ENCODE results near the gene GOPC. TPM values are rescaled to one million over a fixed set of nuclear protein-coding genes. Genes with fewer than 3 reads are reported as not detected.

The GOPC gene
- total and polyA plus RNA-seq, 2 of the 8 experiments (the other 6 are each of a cell fraction or from before 2014, with no cell fraction given) = 5.3 to 19.4 TPM

DNA sequence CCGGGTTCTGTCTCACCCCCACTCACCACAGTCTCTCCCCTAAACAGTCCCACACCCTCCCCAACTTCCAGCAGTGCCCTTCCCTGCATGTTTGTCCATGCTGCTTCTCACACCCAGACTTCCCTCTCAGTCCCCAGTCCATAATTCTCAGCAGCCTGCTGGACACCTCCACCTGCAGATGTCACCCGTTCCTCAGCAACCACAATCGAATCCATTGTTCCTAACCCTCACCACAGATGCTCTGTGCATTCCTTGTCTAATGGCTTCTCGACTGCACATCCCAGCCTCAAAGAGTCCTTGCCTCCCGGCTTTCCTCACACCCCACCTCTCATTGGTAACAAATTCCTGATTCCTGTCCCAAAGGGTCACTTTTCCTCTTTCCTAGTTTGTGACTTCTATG is 55.6 kb downstream of the GOPC start:
- no peak overlapping the region for H2BK20ac ChIP-seq (ENCODE audit: low read length)
- no peak overlapping the region for H3K56ac ChIP-seq (replicated peaks; ENCODE audit: insufficient read length, low read depth, low read length)
- no peak overlapping the region; the same call in 1 of the 2 replicates for H2AK5ac ChIP-seq (ENCODE audit: low read depth, low read length)
- TF ChIP-seq MAFK (IDR thresholded peaks at IDR 0.05; ENCODE audit: low read depth, low read length) (no peak), CBX8 (IDR thresholded peaks at IDR 0.05; ENCODE audit: borderline replicate concordance, low read depth, low read length) (no peak), TEAD4 (IDR thresholded peaks at IDR 0.05; ENCODE audit: low read depth, low read length) (no peak), ZNF274 (IDR thresholded peaks at IDR 0.05; ENCODE audit: borderline replicate concordance, extremely low read depth, low read length) (no peak), KDM4A (IDR thresholded peaks at IDR 0.05; ENCODE audit: low read depth, low read length, severe bottlenecking) (no peak), POLR2A (IDR thresholded peaks at IDR 0.05; ENCODE audit: control extremely low read depth in 1 of 2, low read depth in 2 of 2, low read length in 2 of 2) (no peak), BCL11A (IDR thresholded peaks at IDR 0.05; ENCODE audit: low read depth in 2 of 2, low read length in 2 of 2) (no peak)
- H3K4me2 ChIP-seq (ENCODE audit: insufficient read depth in 1 of 2, low read depth in 2 of 2, low read length in 2 of 2) = no peak overlapping the region
- H2BK5ac ChIP-seq (ENCODE audit: low read depth, low read length) = no peak overlapping the region
- H3K27ac ChIP-seq (ENCODE audit: low read depth, low read length) = no peak overlapping the region
- no peaks in the 10 kb centered on the region for H3K9me3 ChIP-seq (ENCODE audit: insufficient read depth in 2 of 2, low read depth in 1 of 2, low read length in 1 of 2)
- no peak overlapping the region for H3K4me3 ChIP-seq (ENCODE audit: extremely low read depth in 1 of 4, insufficient read depth in 2 of 4, low read depth in 3 of 4, low read length in 4 of 4)
- ChIA-PET POLR2A (ENCODE audit: partially characterized antibody) (no interaction called here), CTCF (ENCODE audit: partially characterized antibody) (interaction anchor here (0.9 to 6.4 kb wide), 6 partner anchors 10 to 276 kb away, joined by 3 to 58 read pairs (median 3); partner anchors contain the start of gene DCBLD1)
- H3K18ac ChIP-seq (ENCODE audit: extremely low read depth, low read length) = no peak overlapping the region
- H4K20me1 ChIP-seq (replicated peaks in 1 of 2; ENCODE audit: control insufficient read depth in 1 of 2, insufficient read depth in 2 of 2, low read length in 2 of 2) = peaks cover 0 to 2% of the 10 kb centered on the region in 2 experiments
- H3K36me3 ChIP-seq (ENCODE audit: control insufficient read depth in 2 of 4, insufficient read depth in 4 of 4, low read length in 3 of 4) = peaks cover 0 to 3% (median 0%) of the 10 kb centered on the region in 4 experiments; a peak in 1 of 8 replicates
- no peaks in the 10 kb centered on the region for H3K79me1 ChIP-seq (ENCODE audit: low read depth, low read length)
- H2BK12ac ChIP-seq (ENCODE audit: low read depth, low read length) = no peak overlapping the region
- no peak overlapping the region for H3K9ac ChIP-seq (replicated peaks in 1 of 4; ENCODE audit: extremely low read depth in 1 of 4, low read depth in 3 of 4, low read length in 3 of 4)
- no peaks in the 10 kb centered on the region for H3K79me2 ChIP-seq (ENCODE audit: control insufficient read depth in 1 of 2, insufficient read depth in 2 of 2, low read length in 2 of 2)
- H2BK120ac ChIP-seq (replicated peaks; ENCODE audit: low read depth, low read length) = no peak overlapping the region
- H3K4ac ChIP-seq (replicated peaks; ENCODE audit: insufficient read length, low read depth, low read length) = no peak overlapping the region
- no peak overlapping the region for H2BK15ac ChIP-seq (ENCODE audit: low read length)
- FAIRE-seq (no peak), DNase-seq (ENCODE audit: low read depth in 1 of 2, low spot score in 2 of 2) (no peak)
- H3K14ac ChIP-seq (ENCODE audit: insufficient read length) = no peak overlapping the region
- no peak overlapping the region for H4K91ac ChIP-seq (replicated peaks; ENCODE audit: insufficient read length, low read length)
- WGBS, 2 experiments (ENCODE audit: extremely low coverage in 1 of 2, insufficient coverage in 1 of 2, insufficient read length in 1 of 2, insufficient replicate concordance in 2 of 2, low coverage in 1 of 2, low lambda C conversion rate in 2 of 2, missing lambda C conversion rate in 1 of 2) = 89% methylated on average over 5 of the region's 5 CpGs; no CpG with 5 or more reads in 1 of the 2 experiments
- H4K5ac ChIP-seq (ENCODE audit: insufficient read length, low read depth, low read length) = no peak overlapping the region
- H3K27me3 ChIP-seq (replicated peaks in 1 of 4; ENCODE audit: control insufficient read depth in 3 of 4, extremely low read depth in 1 of 4, insufficient read depth in 3 of 4, low read length in 3 of 4) = no peaks in the 10 kb centered on the region; a peak in 1 of 7 replicates
- peaks cover 0 to 6% (median 3%) of the 10 kb centered on the region in 4 experiments; a peak in 5 of 7 replicates for H3K4me1 ChIP-seq (replicated peaks in 1 of 4; ENCODE audit: control insufficient read depth in 3 of 4, insufficient read depth in 4 of 4, low read length in 3 of 4)
- no peak overlapping the region for H2AFZ ChIP-seq (ENCODE audit: low read length)
- H3K23me2 ChIP-seq (ENCODE audit: low read depth, low read length) = no peaks in the 10 kb centered on the region
- H4K8ac ChIP-seq (ENCODE audit: extremely low read depth, insufficient read depth, low read length) = no peak overlapping the region
- no peak overlapping the region for H3K23ac ChIP-seq (ENCODE audit: insufficient read length)
